A673 (cell line): ENCODE measurements around the gene RBFOX2. TPM values are rescaled to one million over a fixed set of nuclear protein-coding genes. Genes with fewer than 3 reads are reported as not detected.

Experiments
- BruUV-seq: library from RNA; stranded (reverse); fragments of 400-500 nt; replicated peaks from 2 replicates; lab custom pipeline; 2021; lab: Mats Ljungman, UMichigan
- CTCF ChIA-PET: fragments of 300-600 bp; sonication (Branson Sonifier 250); formaldehyde crosslinking; loops from one replicate; lab custom pipeline; 2022; ENCODE audit warnings: antibody characterized with exemption; lab: Charles Lee
- POLR2A ChIA-PET: fragments of 300-600 bp; sonication (Branson Sonifier 250); formaldehyde crosslinking; loops from one replicate; lab custom pipeline; 2022; ENCODE audit warnings: antibody characterized with exemption; ENCODE audit not compliant: low non-redundant PET; lab: Charles Lee
- DNase-seq: peaks from one replicate; pipeline ENCODE4 v3.0.0-alpha.2; 2015; ENCODE audit warnings: low spot score
- H3K27ac ChIP-seq: fragments of 200-600 bp; sonication (generic); 2 replicates; pipeline ENCODE4 v1.5.1; 2016; ENCODE audit warnings: mixed run types, low read depth, mild to moderate bottlenecking, mixed read lengths, antibody characterized with exemption, low read length; ENCODE audit not compliant: poor library complexity, severe bottlenecking
- H3K27me3 ChIP-seq: fragments of 200-600 bp; sonication (generic); replicated peaks from 2 replicates; pipeline ENCODE4 v1.6.1; 2017; ENCODE audit warnings: mixed run types, low read depth, mild to moderate bottlenecking, mixed read lengths, antibody characterized with exemption, low read length; ENCODE audit not compliant: insufficient read depth, poor library complexity
- H3K36me3 ChIP-seq: fragments of 200-600 bp; sonication (generic); 2 replicates; pipeline ENCODE4 v1.6.1; 2016; ENCODE audit warnings: mixed run types, mild to moderate bottlenecking, mixed read lengths, antibody characterized with exemption, low read length; ENCODE audit not compliant: insufficient read depth, poor library complexity, severe bottlenecking
- H3K4me1 ChIP-seq: fragments of 200-600 bp; sonication (generic); 2 replicates; pipeline ENCODE4 v1.6.1; 2017; ENCODE audit warnings: mixed run types, mild to moderate bottlenecking, mixed read lengths, antibody characterized with exemption, low read length; ENCODE audit not compliant: insufficient read depth, poor library complexity, severe bottlenecking
- H3K4me3 ChIP-seq: fragments of 200-600 bp; sonication (generic); 2 replicates; pipeline ENCODE4 v1.5.1; 2016; ENCODE audit warnings: low read depth, mixed run types, mild to moderate bottlenecking, mixed read lengths, low read length; ENCODE audit not compliant: poor library complexity, severe bottlenecking
- H3K9me3 ChIP-seq: fragments of 200-600 bp; sonication (generic); 2 replicates; pipeline ENCODE4 v1.6.1; 2016; ENCODE audit warnings: mixed run types, low read depth, mild to moderate bottlenecking, mixed read lengths, antibody characterized with exemption, low read length; ENCODE audit not compliant: poor library complexity, severe bottlenecking
- EZH2 ChIP-seq: fragments of 200-600 bp; sonication (generic); IDR thresholded peaks from 2 replicates; pipeline ENCODE4 v1.6.1; 2017; ENCODE audit warnings: borderline replicate concordance, low read depth, mild to moderate bottlenecking, mixed read lengths, antibody characterized with exemption, low read length; ENCODE audit not compliant: poor library complexity, severe bottlenecking
- intact Hi-C: fragments of 100-400 bp; cut with micrococcal nuclease; formaldehyde crosslinking; loops from one replicate; pipeline ENCODE4 v1.10.0; 2022; ENCODE audit not compliant: unreplicated experiment
- total RNA-seq: library from RNA; stranded (reverse); gene quantifications from 2 replicates; pipeline ENCODE4 v1.2.3, GENCODE V29; 2021
- TF ChIP-seq, protein P1 (sequence below): fragments of 300-800, 200-600 bp; sonication (generic); conservative IDR thresholded peaks from 2 replicates; pipeline ENCODE4 v1.5.1; 2017; ENCODE audit warnings: low read depth, mild to moderate bottlenecking, antibody characterized with exemption, low read length, moderate library complexity, mixed read lengths

Gene RBFOX2
- total RNA-seq, 1 experiment from 2014 or later = 142 TPM

DNA sequence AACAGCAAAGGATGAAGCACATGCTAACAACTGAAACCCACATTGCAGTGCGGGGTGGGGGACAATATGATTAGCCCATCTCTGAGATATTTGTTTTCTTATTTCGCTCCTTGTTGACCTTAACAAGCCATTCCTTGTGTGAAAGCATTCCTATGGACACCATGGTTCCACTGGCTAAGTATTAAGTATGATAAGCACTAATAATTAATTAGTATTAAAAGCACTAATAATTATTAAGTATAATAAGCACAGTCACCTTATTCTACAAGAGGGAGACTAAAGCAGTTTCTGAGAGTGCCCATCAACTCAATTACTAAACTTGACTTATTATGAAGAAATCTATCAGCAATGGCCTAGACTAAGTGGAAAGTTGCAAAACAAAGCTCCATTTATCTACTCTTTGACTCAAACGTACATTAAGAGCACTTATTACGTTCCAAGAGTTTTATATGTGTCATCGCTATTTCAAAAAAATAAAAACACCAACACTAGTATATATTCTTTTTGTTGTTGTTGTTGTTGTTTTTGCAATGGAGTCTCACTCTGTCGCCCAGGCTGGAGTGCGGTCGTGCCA, 65.3 kb downstream of the RBFOX2 start:
- intact Hi-C loops = no loop called here
- Histone ChIP-seq H3K4me1 (peaks cover 46% of the 10 kb centered on the region), H3K4me3 (no peak overlapping the region), H3K27ac (no peak overlapping the region), H3K36me3 (no peaks in the 10 kb centered on the region), H3K27me3 (no peaks in the 10 kb centered on the region), H3K9me3 (no peaks in the 10 kb centered on the region)
- TF ChIP-seq EZH2 = no peak
- TF ChIP-seq, protein P1, sequence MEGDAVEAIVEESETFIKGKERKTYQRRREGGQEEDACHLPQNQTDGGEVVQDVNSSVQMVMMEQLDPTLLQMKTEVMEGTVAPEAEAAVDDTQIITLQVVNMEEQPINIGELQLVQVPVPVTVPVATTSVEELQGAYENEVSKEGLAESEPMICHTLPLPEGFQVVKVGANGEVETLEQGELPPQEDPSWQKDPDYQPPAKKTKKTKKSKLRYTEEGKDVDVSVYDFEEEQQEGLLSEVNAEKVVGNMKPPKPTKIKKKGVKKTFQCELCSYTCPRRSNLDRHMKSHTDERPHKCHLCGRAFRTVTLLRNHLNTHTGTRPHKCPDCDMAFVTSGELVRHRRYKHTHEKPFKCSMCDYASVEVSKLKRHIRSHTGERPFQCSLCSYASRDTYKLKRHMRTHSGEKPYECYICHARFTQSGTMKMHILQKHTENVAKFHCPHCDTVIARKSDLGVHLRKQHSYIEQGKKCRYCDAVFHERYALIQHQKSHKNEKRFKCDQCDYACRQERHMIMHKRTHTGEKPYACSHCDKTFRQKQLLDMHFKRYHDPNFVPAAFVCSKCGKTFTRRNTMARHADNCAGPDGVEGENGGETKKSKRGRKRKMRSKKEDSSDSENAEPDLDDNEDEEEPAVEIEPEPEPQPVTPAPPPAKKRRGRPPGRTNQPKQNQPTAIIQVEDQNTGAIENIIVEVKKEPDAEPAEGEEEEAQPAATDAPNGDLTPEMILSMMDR = no peak
- ChIA-PET CTCF (interaction anchor here (1.2 kb wide), 1 partner anchor 102 kb away, joined by 3 read pairs; no protein-coding TSS in a partner anchor), POLR2A (no interaction called here)
- no peak for DNase-seq
- no TSS peak for BruUV-seq

DNA sequence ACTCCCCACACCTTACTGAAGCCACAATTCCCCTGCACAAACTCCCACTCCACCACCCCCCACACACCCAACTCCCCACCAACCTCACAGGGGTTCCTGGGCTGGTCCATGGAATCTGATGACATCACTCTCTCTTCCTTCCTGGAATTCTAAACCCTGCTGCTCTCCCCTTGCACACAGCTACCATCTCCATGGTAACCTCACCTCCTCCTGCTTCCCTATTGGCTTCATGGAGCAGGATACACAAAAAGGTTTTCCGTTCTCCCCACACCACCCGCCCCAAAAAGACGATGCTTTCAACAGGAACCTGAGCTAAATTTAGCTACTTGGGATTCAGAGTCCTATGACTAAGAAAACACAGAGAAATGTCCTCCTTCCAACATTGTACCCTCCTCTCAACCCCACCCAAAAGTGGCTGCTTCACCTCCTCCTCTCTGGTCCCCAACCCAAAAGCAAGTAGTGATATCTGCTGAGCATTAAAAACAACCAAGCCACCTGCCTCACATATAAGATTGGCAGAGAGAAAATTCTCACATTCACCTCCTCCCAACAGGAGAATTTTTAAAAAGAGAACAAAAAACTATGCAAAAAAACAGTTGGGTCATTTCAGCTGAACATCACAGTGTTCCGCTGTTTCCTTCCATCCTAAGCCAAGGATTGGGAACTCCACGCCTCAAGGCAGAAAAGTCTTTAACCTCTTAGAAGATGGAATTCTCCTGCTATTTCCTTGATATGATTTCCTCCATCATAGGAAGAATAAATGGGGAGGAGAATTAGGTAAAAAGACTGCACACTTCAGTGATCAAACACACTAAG, 66.9 kb downstream of the RBFOX2 start:
- CTCF ChIA-PET = interaction anchor here (0.8 kb wide), 1 partner anchor 104 kb away, joined by 4 read pairs; no protein-coding TSS in a partner anchor
- Histone ChIP-seq H3K9me3 (no peaks in the 10 kb centered on the region), H3K4me1 (peaks cover 34% of the 10 kb centered on the region), H3K27ac (no peak overlapping the region), H3K27me3 (no peaks in the 10 kb centered on the region), H3K36me3 (no peaks in the 10 kb centered on the region), H3K4me3 (no peak overlapping the region)
- POLR2A ChIA-PET = no interaction called here
- TF ChIP-seq, protein P1 = no peak
- no peak for TF ChIP-seq EZH2
- no TSS peak for BruUV-seq
- peak; percentile 48 for DNase-seq
- intact Hi-C loops = no loop called here

DNA sequence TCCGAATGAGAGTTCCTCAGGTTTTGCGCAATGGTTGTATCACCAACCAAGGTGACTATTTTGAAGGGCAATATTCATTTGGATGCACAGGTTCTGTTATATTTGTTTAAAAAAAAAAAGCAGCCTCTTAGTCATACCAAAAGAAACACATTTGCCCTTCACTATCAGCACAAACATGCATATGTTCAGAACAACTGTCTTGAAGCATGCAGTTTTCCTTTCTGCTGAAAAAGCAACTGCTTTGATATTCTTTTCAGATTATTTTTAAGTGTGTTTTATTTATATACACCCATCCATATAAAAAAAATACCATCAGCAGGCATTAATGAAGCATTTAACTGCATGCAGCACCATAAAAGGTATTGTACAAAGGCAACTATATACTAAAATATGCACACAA, 67.8 kb downstream of the RBFOX2 start:
- no peak for TF ChIP-seq EZH2
- TF ChIP-seq, protein P1 = no peak
- no peak overlapping the region for H3K27ac ChIP-seq
- ChIA-PET POLR2A (no interaction called here), CTCF (interaction anchor here (0.8 kb wide), 1 partner anchor 105 kb away, joined by 4 read pairs; no protein-coding TSS in a partner anchor)
- peaks cover 34% of the 10 kb centered on the region for H3K4me1 ChIP-seq
- no peak overlapping the region for H3K4me3 ChIP-seq
- intact Hi-C loops = no loop called here
- no peak for DNase-seq
- no peaks in the 10 kb centered on the region for H3K9me3 ChIP-seq
- H3K27me3 ChIP-seq = no peaks in the 10 kb centered on the region
- no peaks in the 10 kb centered on the region for H3K36me3 ChIP-seq
- BruUV-seq = no TSS peak
